SK-N-MC (cell line): ENCODE measurements around the gene STK32B.

ENCODE experiments used
- DNase-seq: peaks from one replicate; pipeline ENCODE4 v3.0.0-alpha.2; 2011; ENCODE audit warnings: low read depth, low spot score
- H3K27ac ChIP-seq: fragments of 200-600 bp; sonication (generic); 2 replicates; pipeline ENCODE4 v1.5.1; 2016; ENCODE audit warnings: mixed run types
- H3K36me3 ChIP-seq: fragments of 200-600 bp; sonication (generic); 2 replicates; pipeline ENCODE4 v1.6.1; 2017; ENCODE audit warnings: antibody characterized with exemption, low read length, mixed read lengths; ENCODE audit not compliant: insufficient read depth
- H3K4me3 ChIP-seq: fragments of 200-600 bp; sonication (generic); 2 replicates; pipeline ENCODE4 v1.5.1; 2016
- H3K9ac ChIP-seq: fragments of 200-600 bp; sonication (generic); 2 replicates; pipeline ENCODE4 v1.8.0; 2017; ENCODE audit warnings: mixed run types, mixed read lengths; ENCODE audit not compliant: insufficient read length
- H3K9me3 ChIP-seq: fragments of 200-600 bp; sonication (generic); 2 replicates; pipeline ENCODE4 v1.6.1; 2017; ENCODE audit warnings: low read depth, mild to moderate bottlenecking, antibody characterized with exemption, low read length, moderate library complexity, mixed read lengths
- EZH2 ChIP-seq: fragments of 200-600 bp; sonication (generic); IDR thresholded peaks from one replicate; pipeline ENCODE4 v1.6.1; 2017; ENCODE audit warnings: antibody characterized with exemption
- FOXP2 ChIP-seq: optimal IDR thresholded peaks from 2 replicates; pipeline ENCODE3; 2011; ENCODE audit warnings: mild to moderate bottlenecking, moderate library complexity; ENCODE audit not compliant: insufficient read depth; ENCODE audit errors: extremely low read length, control extremely low read depth
- POLR2AphosphoS5 ChIP-seq: IDR thresholded peaks from 2 replicates; pipeline ENCODE4 v1.6.1; 2012; ENCODE audit warnings: mild to moderate bottlenecking, low read depth, low read length, borderline replicate concordance

Gene STK32B

GRCh38 chr4:5127556-5127955, 76.3 kb downstream of the STK32B start:
- DNase-seq = no peak
- TF ChIP-seq POLR2AphosphoS5 (no peak), EZH2 (no peak), FOXP2 (no peak)

GRCh38 chr4:5128569-5128968, 77.3 kb downstream of the STK32B start:
- TF ChIP-seq POLR2AphosphoS5 (no peak), FOXP2 (no peak), EZH2 (no peak)
- peak overlapping the region; percentile 29 for H3K9ac ChIP-seq
- no peaks in the 10 kb centered on the region for H3K36me3 ChIP-seq
- peak overlapping the region; percentile 64 for H3K27ac ChIP-seq
- H3K4me3 ChIP-seq = peak overlapping the region; percentile 49
- no peak for DNase-seq
- H3K9me3 ChIP-seq = no peaks in the 10 kb centered on the region

More at GRCh38 chr4:5127556-5127955, 76.3 kb downstream of the STK32B start:
- Histone ChIP-seq H3K4me3 (no peak overlapping the region), H3K9me3 (no peaks in the 10 kb centered on the region), H3K9ac (no peak overlapping the region), H3K27ac (peak overlapping the region; percentile 64; the same call in 1 of the 2 replicates), H3K36me3 (no peaks in the 10 kb centered on the region)

- DNase-seq = no peak
- H3K4me3 ChIP-seq = no peak overlapping the region
- H3K27ac ChIP-seq = no peak overlapping the region
- no peak for TF ChIP-seq FOXP2
- TF ChIP-seq EZH2 = no peak
- no peak for TF ChIP-seq POLR2AphosphoS5
- H3K9ac ChIP-seq = no peak overlapping the region
- H3K36me3 ChIP-seq = no peaks in the 10 kb centered on the region
- H3K9me3 ChIP-seq = no peaks in the 10 kb centered on the region
Observed at GRCh38 chr4:5133201-5133600, 81.9 kb downstream of the STK32B start.

GRCh38 chr4:5133933-5134594, 82.8 kb downstream of the STK32B start:
- H3K36me3 ChIP-seq = no peaks in the 10 kb centered on the region
- TF ChIP-seq EZH2 (no peak), FOXP2 (no peak), POLR2AphosphoS5 (no peak)
- no peak overlapping the region for H3K4me3 ChIP-seq
- H3K9ac ChIP-seq = no peak overlapping the region
- H3K27ac ChIP-seq = no peak overlapping the region
- H3K9me3 ChIP-seq = no peaks in the 10 kb centered on the region
- no peak for DNase-seq

GRCh38 chr4:5134620-5135019, 83.3 kb downstream of the STK32B start:
- Histone ChIP-seq H3K36me3 (no peaks in the 10 kb centered on the region), H3K9me3 (no peaks in the 10 kb centered on the region), H3K27ac (no peak overlapping the region), H3K9ac (no peak overlapping the region), H3K4me3 (no peak overlapping the region)
- DNase-seq = no peak
- TF ChIP-seq FOXP2 (no peak), EZH2 (no peak), POLR2AphosphoS5 (no peak)

GRCh38 chr4:5137226-5137625, 85.9 kb downstream of the STK32B start:
- Histone ChIP-seq H3K27ac (no peak overlapping the region), H3K36me3 (no peaks in the 10 kb centered on the region), H3K4me3 (no peak overlapping the region), H3K9ac (no peak overlapping the region), H3K9me3 (no peaks in the 10 kb centered on the region)
- no peak for TF ChIP-seq POLR2AphosphoS5
- no peak for TF ChIP-seq EZH2
- no peak for TF ChIP-seq FOXP2
- DNase-seq = no peak

- TF ChIP-seq EZH2 (no peak), FOXP2 (no peak), POLR2AphosphoS5 (no peak)
- no peak overlapping the region for H3K4me3 ChIP-seq
- H3K36me3 ChIP-seq = no peaks in the 10 kb centered on the region
- no peak overlapping the region for H3K9ac ChIP-seq
- no peak overlapping the region for H3K27ac ChIP-seq
- H3K9me3 ChIP-seq = no peaks in the 10 kb centered on the region
- no peak for DNase-seq
Observed at GRCh38 chr4:5137927-5138326, 86.6 kb downstream of the STK32B start.

- Histone ChIP-seq H3K36me3 (no peaks in the 10 kb centered on the region), H3K27ac (no peak overlapping the region), H3K4me3 (no peak overlapping the region), H3K9me3 (no peaks in the 10 kb centered on the region), H3K9ac (no peak overlapping the region)
- TF ChIP-seq FOXP2 (no peak), POLR2AphosphoS5 (no peak), EZH2 (no peak)
- no peak for DNase-seq
Observed at GRCh38 chr4:5138389-5138788, 87.1 kb downstream of the STK32B start.

GRCh38 chr4:5139141-5139540, 87.9 kb downstream of the STK32B start:
- H3K9me3 ChIP-seq = no peaks in the 10 kb centered on the region
- TF ChIP-seq FOXP2 (no peak), POLR2AphosphoS5 (no peak), EZH2 (no peak)
- H3K4me3 ChIP-seq = no peak overlapping the region
- no peaks in the 10 kb centered on the region for H3K36me3 ChIP-seq
- H3K27ac ChIP-seq = no peak overlapping the region
- no peak for DNase-seq
- no peak overlapping the region for H3K9ac ChIP-seq
